Kidney epithelial cell (primary cell): Measurements from ENCODE around the gene ANKRD17. TPM values are rescaled to one million over a fixed set of nuclear protein-coding genes. Genes with fewer than 3 reads are reported as not detected.

Source experiments
- DNase-seq: peaks from one replicate; pipeline ENCODE4 v3.0.0-alpha.2; 2010; ENCODE audit warnings: low read depth
- H3K27me3 ChIP-seq: 2 replicates; pipeline ENCODE4 v1.6.0; 2011; ENCODE audit warnings: low read length; ENCODE audit not compliant: control insufficient read depth, insufficient read depth
- H3K36me3 ChIP-seq: 2 replicates; pipeline ENCODE4 v1.5.1; 2011; ENCODE audit warnings: low read length; ENCODE audit not compliant: control insufficient read depth, insufficient read depth
- H3K4me3 ChIP-seq: 2 replicates; pipeline ENCODE4 v1.5.1; 2011; ENCODE audit warnings: low read depth, mild to moderate bottlenecking, control low read depth, low read length
- CTCF ChIP-seq: IDR thresholded peaks from 2 replicates; pipeline ENCODE4 v1.5.1; 2011; ENCODE audit warnings: mild to moderate bottlenecking, moderate library complexity, low read length, control low read depth, inconsistent platforms; ENCODE audit not compliant: insufficient read depth, poor library complexity, severe bottlenecking
- total RNA-seq: library from RNA; depleted of rRNA; stranded (reverse); fragments of >200 nt; gene quantifications from 2 replicates; pipeline ENCODE4 v1.2.3, GENCODE V29; 2015

ANKRD17 gene
- total RNA-seq, 1 donor from 2014 or later = 39.9 TPM

- Histone ChIP-seq H3K27me3 (no peaks in the 10 kb centered on the region), H3K4me3 (no peak overlapping the region), H3K36me3 (no peaks in the 10 kb centered on the region)
- TF ChIP-seq CTCF = no peak
- no peak for DNase-seq
Measured at GRCh38 chr4:73152893-73153292, 105.7 kb downstream of the ANKRD17 start.

DNA sequence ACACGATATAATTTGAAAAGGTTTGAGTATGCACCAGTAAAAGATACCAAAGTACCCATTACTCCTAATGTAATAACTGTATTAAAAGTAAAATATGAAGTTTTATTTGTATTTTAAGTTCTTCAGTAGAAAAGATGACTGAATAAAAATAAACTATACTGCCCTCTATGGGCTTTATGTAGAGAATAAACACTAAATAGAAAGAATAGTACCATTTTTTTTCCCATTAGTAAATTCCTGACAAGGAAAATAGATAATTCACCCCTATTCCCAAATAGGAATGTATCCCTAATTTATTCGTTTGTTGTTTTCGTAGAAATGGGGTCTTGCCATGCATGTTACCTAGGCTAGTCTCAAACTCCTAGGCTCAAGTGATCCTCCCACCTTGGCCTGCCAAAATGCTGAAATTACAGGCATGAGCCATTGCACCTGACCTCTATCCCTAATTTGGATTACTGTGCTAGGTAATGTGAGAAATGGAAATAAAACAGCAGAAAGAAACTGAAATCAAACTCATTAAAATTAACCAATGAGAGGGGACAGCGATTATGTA lies 115.5 kb downstream of the ANKRD17 start:
- Histone ChIP-seq H3K27me3 (no peaks in the 10 kb centered on the region), H3K4me3 (no peak overlapping the region), H3K36me3 (peaks cover 2% of the 10 kb centered on the region)
- TF ChIP-seq CTCF = peak; percentile 13
- DNase-seq = no peak

DNA sequence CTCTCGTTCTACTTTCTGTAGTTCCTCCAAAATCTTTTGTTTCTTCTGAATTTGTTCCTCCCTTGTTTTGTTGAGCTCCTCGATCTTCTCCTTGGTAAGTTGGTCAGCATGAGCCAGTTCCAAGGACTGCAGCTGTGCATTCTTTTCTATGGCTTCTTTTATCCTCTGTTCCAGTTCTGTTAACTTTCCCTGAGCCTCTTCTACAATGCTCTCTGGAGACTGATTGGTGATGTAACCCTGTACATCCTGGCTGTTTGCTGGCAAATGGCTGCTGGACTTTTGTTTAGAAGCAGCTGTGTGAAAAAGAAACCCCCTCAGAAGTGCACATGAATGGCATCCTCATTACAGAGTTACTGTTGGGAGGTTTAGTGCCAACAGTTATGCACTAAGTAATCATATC lies 118.6 kb downstream of the ANKRD17 start:
- peaks cover 2% of the 10 kb centered on the region for H3K36me3 ChIP-seq

GRCh38 chr4:73139245-73139644 lies 119.4 kb downstream of the ANKRD17 start:
- Histone ChIP-seq H3K27me3 (no peaks in the 10 kb centered on the region), H3K4me3 (no peak overlapping the region), H3K36me3 (peaks cover 2% of the 10 kb centered on the region)
- no peak for DNase-seq
- no peak for TF ChIP-seq CTCF

More for the DNA sequence above, 118.6 kb downstream of the ANKRD17 start:
- no peak overlapping the region for H3K4me3 ChIP-seq
- no peaks in the 10 kb centered on the region for H3K27me3 ChIP-seq
- no peak for DNase-seq
- no peak for TF ChIP-seq CTCF

GRCh38 chr4:73137121-73137520 lies 121.5 kb downstream of the ANKRD17 start:
- H3K36me3 ChIP-seq = peaks cover 2% of the 10 kb centered on the region
- TF ChIP-seq CTCF = no peak
- no peak for DNase-seq
- no peaks in the 10 kb centered on the region for H3K27me3 ChIP-seq
- H3K4me3 ChIP-seq = no peak overlapping the region

DNA sequence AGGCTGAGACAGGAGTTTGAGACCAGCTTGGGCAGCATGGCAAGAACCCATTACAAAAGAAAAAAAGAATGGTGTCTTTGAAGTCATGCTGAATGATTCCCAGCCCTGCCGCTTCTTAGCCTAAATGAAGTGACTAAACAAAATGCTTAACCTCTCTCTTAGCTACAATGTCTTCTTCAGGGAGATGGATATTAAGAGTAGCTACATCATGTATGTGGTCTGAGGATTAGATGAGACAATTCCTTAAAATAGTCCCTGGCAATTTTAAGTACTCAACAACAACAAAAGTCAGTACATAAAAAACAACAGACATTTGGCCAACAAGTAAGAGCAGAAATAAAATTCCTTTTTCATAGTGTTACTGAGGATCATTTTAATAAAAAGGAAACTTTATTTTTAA lies 124.8 kb downstream of the ANKRD17 start:
- H3K36me3 ChIP-seq = no peaks in the 10 kb centered on the region
- H3K27me3 ChIP-seq = no peaks in the 10 kb centered on the region
- H3K4me3 ChIP-seq = no peak overlapping the region
- no peak for TF ChIP-seq CTCF
- no peak for DNase-seq
